ENCODE data around the gene CMC4.

GRCh38 chrX:155112171-155112570 lies 41.2 kb upstream of the CMC4 start:
- no peak for TF ChIP-seq POLR2AphosphoS5 (IDR thresholded peaks at IDR 0.05; ENCODE audit: low read depth, low read length)
- no peak for TF ChIP-seq CTCF (IDR thresholded peaks at IDR 0.05)
- TF ChIP-seq SIN3A (IDR thresholded peaks at IDR 0.05; ENCODE audit: borderline replicate concordance, insufficient read depth, low read depth, low read length): no peak
- TF ChIP-seq TCF7L2 (IDR thresholded peaks at IDR 0.05; ENCODE audit: low read depth, low read length): no peak

Measured in Panc1 (cell line).